HG03521 (cell line): ENCODE data around the gene NOP56.

ENCODE experiments used
- ATAC-seq: cut with Tn5 transposase; IDR thresholded peaks from one replicate; pipeline ENCODE4 v1.9.1; 2021; ENCODE audit warnings: mild to moderate bottlenecking, moderate library complexity; ENCODE audit not compliant: unreplicated experiment

The NOP56 gene

GRCh38 chr20:2651772-2652723 lies at the start of gene NOP56:
NOP56 (plus strand) TSS chr20:2652632; CDS start chr20:2652661, 29 bp downstream.
- ATAC-seq, result peak; percentile 84

DNA sequence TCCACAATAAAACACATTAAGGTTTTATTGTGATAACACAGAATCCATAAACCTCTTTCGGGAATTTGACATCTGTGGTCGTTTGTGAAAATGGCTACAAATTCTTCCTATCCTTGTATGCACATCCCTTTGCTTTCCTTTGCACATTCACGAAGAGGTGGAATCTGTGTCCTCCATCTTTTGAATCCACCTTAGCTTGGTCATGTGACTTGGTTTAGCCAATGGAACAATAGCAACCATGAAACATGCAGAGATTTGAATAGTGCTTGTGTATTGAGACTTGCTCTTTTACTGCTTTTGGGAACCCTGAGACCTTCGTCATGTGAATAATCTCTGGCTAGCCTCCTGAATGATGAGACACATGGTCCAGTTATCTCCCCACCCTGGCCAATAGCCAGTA lies 49.7 kb upstream of the NOP56 start:
- ATAC-seq, result no peak

DNA sequence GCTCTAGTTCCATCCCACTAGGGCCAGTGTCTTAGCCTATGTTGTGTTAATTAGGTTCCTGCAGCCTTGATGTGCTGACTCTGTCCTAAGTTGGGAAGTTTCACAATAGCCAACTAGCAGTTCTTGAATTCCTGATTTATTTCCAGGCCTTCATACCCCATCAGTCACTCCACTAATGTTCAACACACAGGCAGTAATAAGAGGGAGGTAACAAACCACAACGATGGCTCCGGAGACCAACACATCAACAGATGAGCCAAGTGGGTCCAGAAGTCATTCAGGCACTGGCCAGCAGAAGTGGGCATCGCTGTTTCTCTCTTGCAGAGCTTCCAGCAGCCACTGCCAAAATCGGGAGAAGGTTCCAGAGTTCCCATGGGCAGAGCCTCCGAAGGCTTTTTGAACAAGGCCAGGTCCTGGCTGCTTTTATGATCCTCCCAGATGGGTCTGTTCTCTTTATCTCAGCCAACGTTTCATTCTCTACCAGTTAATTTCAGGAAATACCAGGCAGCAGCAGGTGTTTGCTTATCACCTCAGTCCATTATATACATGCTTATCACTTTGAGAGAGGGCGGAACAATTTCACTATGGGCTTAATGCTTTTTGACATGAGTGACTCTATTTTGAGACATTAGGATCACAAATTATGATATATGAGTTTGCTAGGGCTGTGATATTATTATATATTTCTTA lies 48.5 kb upstream of the NOP56 start:
- no peak for ATAC-seq

- no peak for ATAC-seq
These were observed 48.0 kb upstream of the NOP56 start for GRCh38 chr20:2604506-2604835.

DNA sequence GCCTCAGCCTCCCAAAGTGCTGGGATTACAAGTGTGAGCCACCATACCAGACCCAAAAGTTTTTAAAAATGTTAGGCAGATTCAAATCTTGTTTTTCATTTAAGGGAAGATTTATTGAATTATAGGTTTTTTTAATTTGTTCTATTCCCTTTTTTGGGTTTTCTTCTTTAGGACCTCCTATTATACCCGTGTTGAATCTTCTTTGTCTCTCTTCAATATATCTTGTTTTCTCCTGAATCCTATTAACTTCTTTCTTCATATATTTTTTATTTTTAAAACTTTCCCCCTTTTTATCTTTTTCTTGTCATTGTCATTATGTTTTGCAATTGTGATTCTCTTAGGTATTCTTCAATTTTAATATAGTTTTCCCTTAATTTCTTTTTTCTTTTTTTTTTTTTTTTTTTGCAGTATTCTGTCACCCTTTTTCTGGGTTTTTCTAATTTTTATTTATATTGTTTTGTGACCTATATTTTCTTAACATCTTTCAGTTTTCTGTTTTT lies 45.9 kb upstream of the NOP56 start:
- no peak for ATAC-seq

DNA sequence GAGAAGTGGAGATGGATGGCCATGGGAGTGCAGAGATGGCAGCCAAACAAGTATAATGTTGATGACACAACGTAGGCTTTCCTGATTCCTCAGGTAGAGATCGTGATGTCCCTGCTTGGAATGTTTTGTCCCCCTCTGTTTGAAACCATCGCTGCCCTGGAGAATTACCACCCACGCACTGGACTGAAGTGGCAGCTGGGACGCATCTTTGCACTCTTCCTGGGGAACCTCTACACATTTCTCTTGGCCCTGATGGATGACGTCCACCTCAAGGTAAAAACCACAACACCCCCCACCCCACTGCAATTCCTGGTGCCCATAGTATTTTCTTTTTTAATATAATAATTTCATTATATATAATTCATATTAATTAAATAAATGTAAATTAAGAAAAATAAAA lies 42.1 kb upstream of the NOP56 start:
- no peak for ATAC-seq

- no peak for ATAC-seq
These were observed 41.3 kb upstream of the NOP56 start for GRCh38 chr20:2610941-2611720.

GRCh38 chr20:2612073-2612472 lies 40.4 kb upstream of the NOP56 start:
- no peak for ATAC-seq

DNA sequence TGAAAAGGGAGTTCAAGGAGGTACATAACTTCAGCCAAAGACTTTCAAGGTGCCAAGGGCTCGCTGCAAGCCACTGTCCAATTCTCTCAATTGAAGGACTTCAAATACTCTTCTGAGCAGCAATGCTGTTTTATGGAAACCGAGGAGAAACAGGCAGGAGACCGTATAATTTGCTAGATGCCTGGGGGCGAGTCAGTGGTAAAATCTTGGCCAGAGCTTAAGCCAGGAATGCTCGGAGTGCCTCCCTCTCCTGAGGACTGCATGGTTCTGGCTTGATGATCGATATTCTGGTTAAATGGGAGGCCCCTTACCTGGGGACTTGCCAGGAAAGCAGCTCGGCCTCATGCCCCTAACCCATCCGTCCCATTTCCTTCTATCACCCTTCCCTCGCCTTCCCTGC lies 35.8 kb upstream of the NOP56 start:
- no peak for ATAC-seq

- ATAC-seq, result no peak
These were observed 35.2 kb upstream of the NOP56 start for GRCh38 chr20:2617099-2617714.

GRCh38 chr20:2618815-2619214 lies 33.6 kb upstream of the NOP56 start:
- no peak for ATAC-seq

GRCh38 chr20:2619337-2619736 lies 33.1 kb upstream of the NOP56 start:
- no peak for ATAC-seq

- ATAC-seq, result no peak
These were observed 32.4 kb upstream of the NOP56 start for GRCh38 chr20:2619961-2620595.

- no peak for ATAC-seq
These were observed 28.2 kb upstream of the NOP56 start for GRCh38 chr20:2624190-2624589.

DNA sequence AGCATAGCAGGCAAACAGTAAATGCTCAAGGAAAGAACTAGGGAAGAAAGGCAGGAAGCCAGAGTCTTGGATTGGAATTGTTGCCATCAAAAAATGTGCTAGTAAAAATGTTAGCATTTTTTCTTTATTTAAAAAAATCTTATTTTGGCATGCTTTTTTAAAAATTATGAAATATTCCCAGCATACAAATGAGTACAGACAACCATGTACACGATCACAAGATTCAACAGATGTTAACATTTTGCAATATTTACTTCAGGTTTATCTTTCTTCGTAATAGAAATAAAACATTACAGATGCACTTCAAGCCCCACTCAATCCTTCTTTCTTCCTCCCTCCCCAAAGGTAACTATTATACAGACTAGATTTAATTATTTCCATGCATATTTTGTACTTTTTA lies 27.4 kb upstream of the NOP56 start:
- no peak for ATAC-seq

DNA sequence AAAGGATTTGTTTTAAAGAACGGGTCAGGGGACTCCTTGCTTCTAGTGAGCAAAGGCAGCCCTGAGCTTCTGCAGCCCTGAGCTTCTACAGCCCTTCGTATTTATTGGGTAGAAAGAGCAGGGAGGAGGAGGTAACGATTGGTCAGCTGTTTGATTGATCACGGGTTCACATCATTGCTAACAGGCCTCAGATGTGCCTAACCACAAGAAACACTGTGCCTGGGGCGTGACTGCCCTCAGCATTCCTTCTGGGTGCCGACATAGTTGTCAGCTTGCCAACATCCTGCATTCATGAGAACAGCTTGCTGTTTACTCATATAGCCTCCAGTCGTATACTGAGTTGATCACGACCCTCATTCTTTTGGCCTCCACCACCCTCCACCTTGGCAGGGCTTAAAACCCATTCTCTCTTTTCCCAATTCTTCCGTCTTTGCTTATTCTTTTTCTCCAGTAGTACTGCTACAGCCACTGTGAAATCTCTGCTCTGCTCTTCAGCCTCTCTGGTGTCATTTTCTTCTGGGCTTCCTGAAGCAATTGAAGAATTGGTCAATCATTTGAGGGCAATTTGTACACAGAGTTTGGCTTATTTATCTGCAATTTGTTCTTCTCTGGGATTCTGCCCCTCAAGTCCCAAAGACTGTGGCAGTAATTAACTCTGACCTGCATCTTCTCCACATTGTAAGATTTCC lies 25.4 kb upstream of the NOP56 start:
- no peak for ATAC-seq

DNA sequence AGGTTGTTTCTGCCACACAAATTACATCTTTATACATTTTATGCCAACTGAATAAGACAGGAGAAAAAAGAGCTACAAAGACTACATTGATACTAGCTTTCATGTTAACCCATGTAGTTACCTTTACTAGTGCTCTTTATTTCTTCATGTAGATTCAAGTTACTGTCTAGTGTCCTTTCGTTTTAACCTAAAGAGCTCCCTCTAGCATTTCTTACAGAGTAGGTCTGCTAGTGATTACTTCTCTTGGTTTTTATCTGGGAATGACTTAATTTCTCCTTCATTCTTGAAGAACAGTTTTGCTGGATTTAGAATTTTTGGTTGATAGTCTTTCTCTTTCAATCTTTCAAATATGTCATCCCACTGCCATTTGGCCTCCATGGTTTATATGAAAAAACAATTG lies 21.2 kb upstream of the NOP56 start:
- no peak for ATAC-seq

GRCh38 chr20:2633381-2633780 lies 19.1 kb upstream of the NOP56 start:
- no peak for ATAC-seq

DNA sequence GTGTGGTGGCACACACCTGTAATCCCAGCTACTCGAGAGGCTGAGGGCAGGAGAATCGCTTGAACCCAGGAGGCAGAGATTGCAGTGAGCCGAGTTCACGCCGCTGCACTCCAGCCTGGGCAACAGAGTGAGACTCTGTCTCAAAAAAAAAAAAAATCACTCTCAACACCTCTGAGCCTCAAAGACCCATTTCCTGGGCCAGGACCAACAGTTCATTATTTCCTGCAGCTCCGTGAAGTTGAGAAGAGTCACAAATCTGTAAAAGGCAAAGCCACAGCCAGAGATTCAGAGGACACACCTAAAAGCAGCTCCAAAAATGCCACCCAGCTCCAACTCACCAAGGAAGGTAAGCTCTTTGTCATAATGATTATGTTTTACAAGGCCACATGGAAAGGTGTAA lies 15.2 kb upstream of the NOP56 start:
- ATAC-seq, result no peak

DNA sequence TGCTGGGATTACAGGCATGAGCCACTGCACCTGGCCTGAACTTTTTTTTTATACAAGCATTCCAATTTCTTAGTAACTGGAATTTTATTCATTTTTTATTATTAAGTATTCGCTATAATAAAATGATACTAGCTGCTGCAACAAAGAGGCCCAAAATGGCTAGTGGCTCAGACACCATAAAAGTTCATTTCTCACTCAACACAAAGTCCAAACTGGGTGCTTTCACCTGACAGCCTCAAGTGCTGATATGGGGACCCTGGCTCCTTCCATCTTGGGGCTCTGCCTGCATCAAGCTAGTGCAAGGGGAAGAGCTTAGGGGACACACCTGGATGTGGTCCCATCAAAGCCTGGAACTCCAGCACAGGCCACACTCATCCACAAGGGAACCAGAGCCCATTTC lies 12.2 kb upstream of the NOP56 start:
- no peak for ATAC-seq
